ENCODE data around the gene GOLIM4. TPM values are rescaled to one million over a fixed set of nuclear protein-coding genes. Genes with fewer than 3 reads are reported as not detected.
"Not testable (repeated sequence)": the region's sequence is repeated elsewhere in the genome, so short reads cannot be mapped to it uniquely, and the experiment has no call there.

GOLIM4 gene
- polyA plus RNA-seq (2011; rRNA removed): 27.9 and 34.4 TPM in 2 replicates
- polyA minus RNA-seq (2011; rRNA and poly(A)+ RNA removed): 38.2 and 42.2 TPM in 2 replicates

DNA sequence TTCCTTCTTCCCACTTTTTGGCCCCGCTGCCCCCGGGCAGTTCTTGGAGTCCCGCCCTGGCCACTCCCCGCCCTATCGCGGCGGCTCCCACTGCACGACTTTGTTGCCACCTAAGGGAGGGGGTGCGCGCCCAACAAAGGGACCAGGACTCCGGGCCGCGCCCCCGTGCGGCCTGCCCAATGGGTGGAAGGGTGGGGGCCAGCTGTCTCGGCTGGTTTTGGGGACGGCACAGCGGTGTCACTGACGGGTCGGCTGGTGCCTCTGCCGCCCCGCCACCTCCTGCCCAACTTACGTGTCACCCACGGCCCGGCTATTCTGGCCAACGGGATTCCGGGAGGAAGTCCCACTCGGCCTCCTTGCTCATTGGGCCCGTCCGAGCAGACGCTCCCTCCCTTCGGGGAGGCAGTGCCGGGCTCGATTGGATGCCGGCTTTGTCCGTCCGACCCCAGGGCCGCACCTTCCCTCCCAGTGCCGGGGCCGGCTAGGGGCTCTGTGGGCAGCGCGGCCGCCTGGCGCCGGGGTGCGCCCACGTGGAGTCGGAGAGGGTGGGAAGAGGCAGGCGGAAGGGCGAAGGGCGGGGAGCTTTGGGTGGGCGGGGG lies at the start of gene GOLIM4:
Gene GOLIM4 (minus strand): TSS at position 314 of the 599 bp plus-strand sequence. CDS start 639 bp downstream, outside the sequence.
- Histone ChIP-seq H3K27me3 (ENCODE audit: control insufficient read depth, insufficient read depth, low read length) (no peaks in the 10 kb centered on the region), H3K27ac (ENCODE audit: low read depth, low read length) (peak within 1 kb of the TSS; percentile 90), H3K9me3 (ENCODE audit: control insufficient read depth, insufficient read depth, low read length) (no peaks in the 10 kb centered on the region), H3K4me3 (ENCODE audit: low read depth, low read length) (peak within 1 kb of the TSS; percentile 88)
- CTCF ChIA-PET: interaction anchor here (1.2 to 2.0 kb wide), 4 partner anchors 31 to 51 kb away, joined by 4 to 5 read pairs (median 4); no protein-coding TSS in a partner anchor
- peak; percentile 92 for DNase-seq (ENCODE audit: low read depth, low spot score)
- POLR2A ChIA-PET: interaction anchor here (0.6 to 0.7 kb wide), 2 partner anchors 75 to 234 kb away, joined by 3 read pairs; no protein-coding TSS in a partner anchor
- TF ChIP-seq CTCF (IDR thresholded peaks at IDR 0.05; ENCODE audit: low read depth, low read length): no peak; the same call in 1 of the 2 replicates

- Histone ChIP-seq H3K27ac (ENCODE audit: low read depth, low read length) (no peak overlapping the region), H3K9me3 (ENCODE audit: control insufficient read depth, insufficient read depth, low read length) (no peaks in the 10 kb centered on the region), H3K27me3 (ENCODE audit: control insufficient read depth, insufficient read depth, low read length) (no peaks in the 10 kb centered on the region), H3K4me3 (ENCODE audit: low read depth, low read length) (no peak overlapping the region)
- CTCF ChIA-PET: interaction anchor here (4.4 kb wide), 1 partner anchor 25 kb away, joined by 23 read pairs; no protein-coding TSS in a partner anchor
- DNase-seq (ENCODE audit: low read depth, low spot score): no peak
- no peak for TF ChIP-seq CTCF (IDR thresholded peaks at IDR 0.05; ENCODE audit: low read depth, low read length)
- POLR2A ChIA-PET: no interaction called here
Observed at GRCh38 chr3:168141405-168141998, 45.8 kb upstream of the GOLIM4 start.

DNA sequence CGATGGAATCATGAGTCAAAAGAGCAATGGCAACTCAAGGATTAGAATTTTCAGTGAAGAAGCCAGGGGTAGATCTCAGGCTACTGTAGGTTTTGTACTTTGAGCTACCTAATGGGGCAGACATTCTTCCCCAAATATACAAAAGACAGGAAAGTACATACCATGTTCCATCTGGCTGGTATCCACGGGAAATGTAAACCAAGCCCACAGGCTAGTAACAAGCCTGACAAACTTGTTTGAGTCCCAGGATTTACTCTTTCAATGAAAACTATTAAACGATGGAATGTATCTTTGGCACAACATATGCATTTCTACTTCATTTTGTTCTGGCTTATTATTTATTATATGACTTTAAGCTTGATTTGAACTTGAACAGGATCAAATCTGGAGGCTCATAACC lies 44.2 kb upstream of the GOLIM4 start:
- no peak for TF ChIP-seq CTCF (IDR thresholded peaks at IDR 0.05; ENCODE audit: low read depth, low read length)
- CTCF ChIA-PET: interaction anchor here (1.0 to 4.4 kb wide), 2 partner anchors 27 to 93 kb away, joined by 6 to 23 read pairs; no protein-coding TSS in a partner anchor
- no peak for DNase-seq (ENCODE audit: low read depth, low spot score)
- POLR2A ChIA-PET: no interaction called here
- no peaks in the 10 kb centered on the region for H3K9me3 ChIP-seq (ENCODE audit: control insufficient read depth, insufficient read depth, low read length)
- H3K27ac ChIP-seq (ENCODE audit: low read depth, low read length): no peak overlapping the region
- H3K27me3 ChIP-seq (ENCODE audit: control insufficient read depth, insufficient read depth, low read length): no peaks in the 10 kb centered on the region
- H3K4me3 ChIP-seq (ENCODE audit: low read depth, low read length): no peak overlapping the region

DNA sequence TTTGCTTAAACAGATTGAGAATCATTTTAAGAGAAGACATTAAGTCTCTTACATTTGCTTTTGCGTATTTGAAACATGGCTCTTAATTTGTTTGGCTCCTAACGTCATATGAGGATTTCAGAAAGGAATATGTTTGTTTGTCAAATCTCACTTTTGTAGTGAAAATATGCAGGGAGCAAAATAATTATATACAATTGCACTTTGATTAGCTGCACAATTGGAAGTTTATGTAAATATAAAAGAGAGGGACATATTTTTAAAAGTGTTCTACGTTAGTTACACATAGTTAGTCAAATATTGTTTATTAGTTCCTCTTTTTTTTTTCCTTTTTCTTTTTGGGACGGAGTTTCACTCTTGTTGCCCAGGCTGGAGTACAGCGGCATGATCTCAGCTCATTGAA lies 42.7 kb upstream of the GOLIM4 start:
- TF ChIP-seq CTCF (IDR thresholded peaks at IDR 0.05; ENCODE audit: low read depth, low read length): no peak
- ChIA-PET CTCF (interaction anchor here (4.4 kb wide), 1 partner anchor 28 kb away, joined by 23 read pairs; no protein-coding TSS in a partner anchor), POLR2A (interaction anchor here (0.7 kb wide), 1 partner anchor 95 kb away, joined by 3 read pairs; no protein-coding TSS in a partner anchor)
- no peaks in the 10 kb centered on the region for H3K9me3 ChIP-seq (ENCODE audit: control insufficient read depth, insufficient read depth, low read length)
- no peak overlapping the region for H3K27ac ChIP-seq (ENCODE audit: low read depth, low read length)
- no peak overlapping the region for H3K4me3 ChIP-seq (ENCODE audit: low read depth, low read length)
- no peaks in the 10 kb centered on the region for H3K27me3 ChIP-seq (ENCODE audit: control insufficient read depth, insufficient read depth, low read length)
- DNase-seq (ENCODE audit: low read depth, low spot score): no peak

DNA sequence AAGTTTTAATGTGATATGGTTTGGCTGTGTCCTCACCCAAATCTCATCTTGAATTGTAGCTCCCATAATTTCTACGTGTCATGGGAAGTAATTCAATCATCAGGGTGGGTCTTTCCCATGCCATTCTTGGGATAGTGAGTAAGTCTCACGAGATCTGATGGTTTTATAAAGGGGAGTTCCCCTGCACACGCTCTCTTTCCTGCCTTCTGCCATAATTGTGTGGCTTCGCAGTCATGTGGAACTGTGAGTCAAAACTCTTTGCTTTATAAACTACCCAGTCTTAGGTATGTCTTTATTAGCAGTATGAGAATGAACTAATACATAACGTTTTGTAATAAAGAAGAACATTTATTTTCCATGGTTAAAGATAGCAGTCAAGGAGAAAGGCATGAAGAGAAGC lies 39.2 kb upstream of the GOLIM4 start:
- TF ChIP-seq CTCF (IDR thresholded peaks at IDR 0.05; ENCODE audit: low read depth, low read length): no peak
- DNase-seq (ENCODE audit: low read depth, low spot score): no peak
- H3K27ac ChIP-seq (ENCODE audit: low read depth, low read length): no peak overlapping the region
- no peaks in the 10 kb centered on the region for H3K27me3 ChIP-seq (ENCODE audit: control insufficient read depth, insufficient read depth, low read length)
- no peak overlapping the region for H3K4me3 ChIP-seq (ENCODE audit: low read depth, low read length)
- ChIA-PET POLR2A (no interaction called here), CTCF (no interaction called here)
- no peaks in the 10 kb centered on the region for H3K9me3 ChIP-seq (ENCODE audit: control insufficient read depth, insufficient read depth, low read length)

DNA sequence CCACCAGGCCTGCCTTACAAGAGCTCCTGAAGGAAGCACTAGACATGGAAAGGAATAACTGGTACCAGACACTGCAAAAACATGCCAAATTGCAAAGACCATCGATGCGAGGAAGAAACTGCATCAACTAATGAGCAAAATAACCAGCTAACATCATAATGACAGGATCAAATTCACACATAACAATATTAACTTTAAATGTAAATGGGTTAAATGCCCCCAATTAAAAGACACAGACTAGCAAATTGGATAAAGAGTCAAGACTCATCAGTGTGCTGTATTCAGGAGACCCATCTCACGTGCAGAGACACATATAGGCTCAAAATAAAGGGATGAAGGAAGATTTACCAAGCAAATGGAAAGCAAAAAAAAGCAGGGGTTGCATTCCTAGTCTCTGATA lies 34.5 kb upstream of the GOLIM4 start:
- POLR2A ChIA-PET; H3K9me3 ChIP-seq (ENCODE audit: control insufficient read depth, insufficient read depth, low read length); H3K4me3 ChIP-seq (ENCODE audit: low read depth, low read length); H3K27me3 ChIP-seq (ENCODE audit: control insufficient read depth, insufficient read depth, low read length); CTCF ChIA-PET; H3K27ac ChIP-seq (ENCODE audit: low read depth, low read length); DNase-seq (ENCODE audit: low read depth, low spot score): not testable (repeated sequence)

GRCh38 chr3:168128463-168128862 lies 32.7 kb upstream of the GOLIM4 start:
- H3K27ac ChIP-seq (ENCODE audit: low read depth, low read length); H3K27me3 ChIP-seq (ENCODE audit: control insufficient read depth, insufficient read depth, low read length); POLR2A ChIA-PET; DNase-seq (ENCODE audit: low read depth, low spot score); H3K4me3 ChIP-seq (ENCODE audit: low read depth, low read length); H3K9me3 ChIP-seq (ENCODE audit: control insufficient read depth, insufficient read depth, low read length): not testable (repeated sequence)
- CTCF ChIA-PET: interaction anchor here (0.6 kb wide), 2 partner anchors 29 to 88 kb away, joined by 3 read pairs; no protein-coding TSS in a partner anchor
